ENCODE measurements around the gene DCAF10.

DNA sequence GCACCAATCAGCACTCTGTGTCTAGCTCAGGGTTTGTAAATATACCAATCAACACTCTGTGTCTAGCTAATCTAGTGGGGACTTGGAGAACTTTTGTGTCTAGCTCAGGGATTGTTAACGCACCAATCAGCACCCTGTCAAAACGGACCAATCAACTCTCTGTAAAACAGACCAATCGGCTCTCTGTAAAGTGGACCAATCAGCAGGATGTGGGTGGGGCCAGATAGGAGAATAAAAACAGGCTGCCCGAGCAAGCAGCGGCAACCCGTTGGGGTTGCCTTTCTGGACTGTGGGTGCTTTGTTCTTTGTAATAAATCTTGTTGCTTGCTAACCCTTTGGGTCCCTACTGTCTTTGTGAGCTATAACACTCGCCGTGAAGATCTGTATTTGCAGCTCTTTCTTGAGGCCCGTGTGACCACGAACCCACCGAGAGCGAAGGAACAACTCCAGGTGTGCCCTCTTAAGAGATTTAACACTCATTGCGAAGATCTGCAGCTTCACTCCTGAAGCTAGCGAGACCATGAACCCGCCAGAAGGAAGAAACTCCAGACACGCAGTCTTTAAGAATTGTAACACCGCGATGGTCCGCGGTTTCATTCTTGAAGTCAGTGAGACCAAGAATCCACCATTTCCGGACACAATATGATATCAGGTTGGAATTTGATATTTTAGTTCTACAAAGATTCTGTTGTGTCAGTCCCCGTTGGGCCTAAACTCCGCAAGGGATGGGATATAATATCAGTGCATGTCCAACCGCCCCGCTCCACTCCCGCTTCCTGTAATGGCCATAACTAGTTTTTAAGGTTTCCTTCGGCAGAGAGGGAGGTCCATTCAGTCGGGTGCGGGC is 47.7 kb upstream of the DCAF10 start:
- TF ChIP-seq CTCF (conservative IDR thresholded peaks at IDR 0.05; ENCODE audit: low read depth, low read length) (no peak), EZH2 (IDR thresholded peaks at IDR 0.05; ENCODE audit: low read length, unreplicated experiment) (no peak), EZH2phosphoT487 (IDR thresholded peaks at IDR 0.05; ENCODE audit: borderline replicate concordance, low read length) (no peak)
